ENCODE results near the gene TBL3. TPM values are rescaled to one million over a fixed set of nuclear protein-coding genes. Genes with fewer than 3 reads are reported as not detected.
A peak's percentile ranks its signal among the peaks of the same experiment; 100 is the strongest.

TBL3 gene
- total and polyA plus RNA-seq, 9 donors, result 23.9 to 32.9 (median 30.5) TPM

- no peak for DNase-seq
- Histone ChIP-seq H3K27me3 (ENCODE audit: control insufficient read depth, insufficient read depth, low read length) (peaks cover 51% of the 10 kb centered on the region), H3K4me1 (ENCODE audit: control insufficient read depth, insufficient read depth, low read length) (peaks cover 32% of the 10 kb centered on the region), H3K27ac (ENCODE audit: low read length) (no peak overlapping the region), H3K36me3 (ENCODE audit: control insufficient read depth, insufficient read depth, low read length) (peaks cover 18% of the 10 kb centered on the region), H3K4me3 (ENCODE audit: low read length) (no peak overlapping the region), H3K9me3 (replicated peaks; ENCODE audit: control insufficient read depth, low read depth, low read length) (no peaks in the 10 kb centered on the region)
- 2% methylated on average over 29 of the region's 50 CpGs for WGBS (ENCODE audit: insufficient coverage)
These were observed 18.7 kb downstream of the TBL3 start for GRCh38 chr16:1990351-1991134.

DNA sequence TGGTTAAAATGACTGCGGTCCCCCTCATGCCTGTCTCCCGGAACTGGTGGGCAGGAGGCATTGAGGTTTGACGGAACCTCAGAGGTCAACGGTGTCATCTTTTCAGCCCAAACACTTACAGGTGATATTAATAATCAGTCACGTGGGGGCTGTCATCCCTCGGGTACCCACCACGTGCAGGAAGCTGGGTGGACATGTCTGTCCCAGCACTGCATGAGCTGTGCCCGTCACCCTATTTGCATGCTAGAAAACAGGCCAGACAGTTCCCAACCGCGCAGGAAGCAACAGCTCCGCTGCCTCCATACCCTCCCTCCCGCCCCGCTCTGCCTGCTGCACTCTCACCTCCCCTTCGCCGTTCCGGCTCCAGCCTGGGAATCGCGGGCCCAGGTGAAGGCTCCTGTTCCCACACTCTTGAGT, 19.3 kb downstream of the TBL3 start:
- Histone ChIP-seq H3K27ac (ENCODE audit: low read length) (no peak overlapping the region), H3K27me3 (ENCODE audit: control insufficient read depth, insufficient read depth, low read length) (peaks cover 51% of the 10 kb centered on the region), H3K4me1 (ENCODE audit: control insufficient read depth, insufficient read depth, low read length) (peaks cover 32% of the 10 kb centered on the region), H3K4me3 (ENCODE audit: low read length) (no peak overlapping the region), H3K9me3 (replicated peaks; ENCODE audit: control insufficient read depth, low read depth, low read length) (no peaks in the 10 kb centered on the region), H3K36me3 (ENCODE audit: control insufficient read depth, insufficient read depth, low read length) (peaks cover 14% of the 10 kb centered on the region)
- DNase-seq, result no peak
- 6% methylated on average over 15 of the region's 18 CpGs for WGBS (ENCODE audit: insufficient coverage)

DNA sequence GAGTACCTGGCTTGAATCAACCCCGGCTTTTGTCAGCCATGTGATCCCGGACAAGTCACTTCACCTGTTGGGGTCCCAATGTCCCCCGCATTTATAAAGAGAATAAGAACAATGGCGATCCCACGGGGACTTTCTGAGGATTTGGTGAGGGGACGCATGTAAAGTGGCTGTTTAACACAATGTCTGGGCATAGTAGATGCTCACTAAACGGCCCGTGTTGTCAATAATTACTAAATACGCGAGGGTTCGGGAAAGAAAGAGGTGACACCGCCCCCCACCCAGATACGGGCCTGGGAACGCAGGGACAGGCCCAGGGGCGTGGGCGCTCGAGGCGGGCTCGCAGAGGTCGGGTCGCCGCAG, 19.7 kb downstream of the TBL3 start:
- DNase-seq, result no peak
- H3K27ac ChIP-seq (ENCODE audit: low read length), result no peak overlapping the region
- peak overlapping the region; percentile 33 for H3K4me3 ChIP-seq (ENCODE audit: low read length)
- H3K27me3 ChIP-seq (ENCODE audit: control insufficient read depth, insufficient read depth, low read length), result peaks cover 51% of the 10 kb centered on the region
- H3K9me3 ChIP-seq (replicated peaks; ENCODE audit: control insufficient read depth, low read depth, low read length), result no peaks in the 10 kb centered on the region
- 7% methylated on average over 22 of the region's 22 CpGs for WGBS (ENCODE audit: insufficient coverage)
- H3K36me3 ChIP-seq (ENCODE audit: control insufficient read depth, insufficient read depth, low read length), result peaks cover 11% of the 10 kb centered on the region
- H3K4me1 ChIP-seq (ENCODE audit: control insufficient read depth, insufficient read depth, low read length), result peaks cover 32% of the 10 kb centered on the region

DNA sequence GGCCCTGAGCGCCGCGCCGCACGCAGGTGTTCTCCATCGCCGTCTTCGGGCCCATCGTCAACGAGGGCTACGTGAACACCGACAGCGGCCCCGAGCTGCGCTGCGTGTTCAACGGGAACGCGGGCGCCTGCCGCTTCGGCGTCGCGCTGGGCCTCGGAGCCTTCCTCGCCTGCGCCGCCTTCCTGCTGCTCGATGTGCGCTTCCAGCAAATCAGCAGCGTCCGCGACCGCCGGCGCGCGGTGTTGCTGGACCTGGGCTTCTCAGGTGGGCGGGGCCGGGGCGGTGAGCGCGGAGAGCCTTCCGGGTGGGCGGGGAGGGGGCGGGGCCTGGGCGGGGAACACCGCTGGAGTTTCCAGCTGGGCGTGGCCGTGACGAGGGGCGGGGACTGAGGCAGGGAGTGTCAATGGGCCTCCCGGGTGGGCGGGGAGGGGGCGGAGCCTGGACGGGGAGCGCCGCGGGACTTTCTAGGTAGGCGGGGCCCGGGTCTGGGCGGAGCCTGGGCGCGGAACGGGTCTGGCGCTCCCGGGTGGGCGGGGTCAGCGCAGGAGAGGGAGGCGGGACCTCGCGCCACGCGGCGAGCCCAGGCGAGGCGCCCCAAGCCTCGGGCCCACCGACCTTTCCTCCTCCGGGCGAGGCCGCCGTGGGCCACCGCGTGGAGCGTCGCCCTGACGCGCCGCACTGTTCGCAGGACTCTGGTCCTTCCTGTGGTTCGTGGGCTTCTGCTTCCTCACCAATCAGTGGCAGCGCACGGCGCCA, 20.3 kb downstream of the TBL3 start:
- Histone ChIP-seq H3K4me1 (ENCODE audit: control insufficient read depth, insufficient read depth, low read length) (peaks cover 32% of the 10 kb centered on the region), H3K27ac (ENCODE audit: low read length) (no peak overlapping the region), H3K9me3 (replicated peaks; ENCODE audit: control insufficient read depth, low read depth, low read length) (no peaks in the 10 kb centered on the region), H3K4me3 (ENCODE audit: low read length) (peak overlapping the region; percentile 33), H3K36me3 (ENCODE audit: control insufficient read depth, insufficient read depth, low read length) (peaks cover 10% of the 10 kb centered on the region), H3K27me3 (ENCODE audit: control insufficient read depth, insufficient read depth, low read length) (peaks cover 46% of the 10 kb centered on the region)
- DNase-seq, result peak; percentile 91
- under 1% methylated on average over 75 of the region's 96 CpGs for WGBS (ENCODE audit: insufficient coverage)

- H3K36me3 ChIP-seq (ENCODE audit: control insufficient read depth, insufficient read depth, low read length), result peaks cover 12% of the 10 kb centered on the region
- WGBS (ENCODE audit: insufficient coverage), result 25% methylated on average over 49 of the region's 50 CpGs
- no peak for DNase-seq
- H3K9me3 ChIP-seq (replicated peaks; ENCODE audit: control insufficient read depth, low read depth, low read length), result no peaks in the 10 kb centered on the region
- H3K27ac ChIP-seq (ENCODE audit: low read length), result no peak overlapping the region
- peaks cover 32% of the 10 kb centered on the region for H3K4me1 ChIP-seq (ENCODE audit: control insufficient read depth, insufficient read depth, low read length)
- H3K27me3 ChIP-seq (ENCODE audit: control insufficient read depth, insufficient read depth, low read length), result peaks cover 42% of the 10 kb centered on the region
- H3K4me3 ChIP-seq (ENCODE audit: low read length), result no peak overlapping the region
These were observed 21.0 kb downstream of the TBL3 start for GRCh38 chr16:1992704-1993317.

DNA sequence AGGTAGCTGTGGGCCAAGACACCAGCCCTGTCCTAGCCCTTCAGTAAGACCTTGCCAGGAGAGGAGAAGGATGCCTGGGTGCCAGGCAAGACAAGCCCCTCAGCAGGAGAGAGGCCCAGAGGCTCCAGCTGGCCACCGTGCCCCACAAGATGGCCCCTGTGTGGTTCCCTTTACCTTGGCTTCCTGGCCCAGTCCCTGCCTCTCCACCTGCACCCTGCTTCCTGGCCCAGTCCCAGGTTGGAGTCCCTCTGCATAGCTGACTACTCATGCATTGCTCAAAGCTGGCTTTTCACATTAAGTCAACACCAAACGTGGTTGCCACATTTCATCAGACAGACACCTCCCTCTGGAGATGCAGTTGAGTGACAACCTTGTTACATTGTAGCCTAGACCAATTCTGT, 21.9 kb downstream of the TBL3 start:
- WGBS (ENCODE audit: insufficient coverage), result 100% methylated on average over 1 of the region's 2 CpGs
- Histone ChIP-seq H3K4me1 (ENCODE audit: control insufficient read depth, insufficient read depth, low read length) (peaks cover 32% of the 10 kb centered on the region), H3K36me3 (ENCODE audit: control insufficient read depth, insufficient read depth, low read length) (peaks cover 21% of the 10 kb centered on the region), H3K27me3 (ENCODE audit: control insufficient read depth, insufficient read depth, low read length) (peaks cover 33% of the 10 kb centered on the region), H3K9me3 (replicated peaks; ENCODE audit: control insufficient read depth, low read depth, low read length) (no peaks in the 10 kb centered on the region), H3K4me3 (ENCODE audit: low read length) (no peak overlapping the region), H3K27ac (ENCODE audit: low read length) (no peak overlapping the region)
- no peak for DNase-seq

GRCh38 chr16:1997494-1998359, 25.9 kb downstream of the TBL3 start:
- peaks cover 60% of the 10 kb centered on the region for H3K36me3 ChIP-seq (ENCODE audit: control insufficient read depth, insufficient read depth, low read length)
- WGBS (ENCODE audit: insufficient coverage), result 90% methylated on average over 20 of the region's 26 CpGs

GRCh38 chr16:1998360-1998835, 26.5 kb downstream of the TBL3 start:
- Histone ChIP-seq H3K27me3 (ENCODE audit: control insufficient read depth, insufficient read depth, low read length) (no peaks in the 10 kb centered on the region), H3K4me1 (ENCODE audit: control insufficient read depth, insufficient read depth, low read length) (peaks cover 14% of the 10 kb centered on the region), H3K9me3 (replicated peaks; ENCODE audit: control insufficient read depth, low read depth, low read length) (no peaks in the 10 kb centered on the region), H3K27ac (ENCODE audit: low read length) (no peak overlapping the region), H3K4me3 (ENCODE audit: low read length) (no peak overlapping the region), H3K36me3 (ENCODE audit: control insufficient read depth, insufficient read depth, low read length) (peaks cover 67% of the 10 kb centered on the region)
- no peak for DNase-seq
- 88% methylated on average over 23 of the region's 27 CpGs for WGBS (ENCODE audit: insufficient coverage)

More at GRCh38 chr16:1997494-1998359, 25.9 kb downstream of the TBL3 start:
- no peak overlapping the region for H3K4me3 ChIP-seq (ENCODE audit: low read length)
- peaks cover 8% of the 10 kb centered on the region for H3K4me1 ChIP-seq (ENCODE audit: control insufficient read depth, insufficient read depth, low read length)
- peaks cover 4% of the 10 kb centered on the region for H3K27me3 ChIP-seq (ENCODE audit: control insufficient read depth, insufficient read depth, low read length)
- H3K9me3 ChIP-seq (replicated peaks; ENCODE audit: control insufficient read depth, low read depth, low read length), result no peaks in the 10 kb centered on the region
- DNase-seq, result no peak
- no peak overlapping the region for H3K27ac ChIP-seq (ENCODE audit: low read length)

DNA sequence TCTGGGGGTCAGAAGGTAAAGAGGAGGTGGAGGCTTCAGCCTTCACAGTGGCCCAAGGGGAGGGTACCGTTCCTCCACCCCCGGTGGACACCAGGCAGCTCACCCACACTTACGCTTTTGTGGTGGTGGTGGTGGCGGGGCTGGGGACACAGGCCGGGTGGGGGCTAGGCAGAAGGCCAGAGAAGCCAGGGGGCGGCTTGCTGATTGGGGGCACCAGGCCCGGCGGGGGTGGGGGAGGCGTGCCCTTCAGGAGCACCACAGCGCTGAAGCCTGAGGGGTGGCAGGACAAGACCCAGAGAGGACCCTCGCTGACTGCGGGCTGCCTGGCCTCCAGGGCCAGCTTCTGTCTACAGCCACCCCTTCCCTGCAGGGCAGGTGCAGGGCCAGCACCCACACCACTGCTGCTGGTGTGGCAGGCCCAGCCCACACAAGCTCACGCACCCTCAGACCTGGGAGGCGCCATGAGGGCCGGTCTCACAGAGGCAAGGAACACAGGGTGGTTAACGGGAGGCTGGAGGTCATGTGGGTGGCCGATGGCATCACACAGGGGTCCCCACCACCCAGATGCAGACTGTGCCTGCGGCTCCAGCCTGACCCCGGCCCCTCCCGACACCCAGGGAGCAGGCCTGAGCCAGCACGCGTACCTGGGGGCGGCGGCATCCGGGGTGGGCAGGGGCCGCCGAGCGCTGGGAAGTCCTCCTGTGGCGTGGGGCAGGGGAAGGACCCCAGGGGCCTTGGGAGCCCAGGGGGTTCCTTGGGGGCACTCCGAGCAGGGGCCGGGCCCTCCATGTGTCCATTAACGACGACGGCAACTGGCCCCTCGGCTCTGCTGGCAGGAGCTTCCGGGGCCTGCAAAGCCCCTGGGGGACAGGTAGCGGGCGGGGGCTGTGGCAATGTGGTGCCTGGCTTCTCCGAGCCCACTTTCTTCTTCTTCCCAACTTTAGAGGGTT, 27.3 kb downstream of the TBL3 start:
- H3K4me1 ChIP-seq (ENCODE audit: control insufficient read depth, insufficient read depth, low read length), result peaks cover 21% of the 10 kb centered on the region
- no peak overlapping the region for H3K4me3 ChIP-seq (ENCODE audit: low read length)
- no peak overlapping the region for H3K27ac ChIP-seq (ENCODE audit: low read length)
- H3K27me3 ChIP-seq (ENCODE audit: control insufficient read depth, insufficient read depth, low read length), result no peaks in the 10 kb centered on the region
- DNase-seq, result no peak
- H3K9me3 ChIP-seq (replicated peaks; ENCODE audit: control insufficient read depth, low read depth, low read length), result no peaks in the 10 kb centered on the region
- WGBS (ENCODE audit: insufficient coverage), result 90% methylated on average over 39 of the region's 39 CpGs
- peaks cover 69% of the 10 kb centered on the region for H3K36me3 ChIP-seq (ENCODE audit: control insufficient read depth, insufficient read depth, low read length)

Measured in muscle of leg (tissue), 11 donors.